Tibial artery (tissue), 4 donors: ENCODE measurements around the gene AFF3.
"Not testable (repeated sequence)": the region's sequence is repeated elsewhere in the genome, so short reads cannot be mapped to it uniquely, and the experiment has no call there.

Experiments used
- DNase-seq, 2 donors: peaks; one replicate each; pipeline ENCODE4 v3.0.0-alpha.2; 2019
- H3K27ac ChIP-seq, 2 donors: fragments of 200-600 bp; sonication (generic) in 1 of 2; 1 replicate in 1 of 2; 2 replicates in 1 of 2; pipeline ENCODE4 v1.5.1; 2018 to 2019; ENCODE audit warnings: mild to moderate bottlenecking in 1 of 2
- H3K27me3 ChIP-seq, 2 donors: fragments of 200-600 bp; sonication (generic) in 1 of 2; one replicate each; pipeline versions ENCODE4 v1.5.1 to v1.6.0; 2016 to 2019
- H3K36me3 ChIP-seq, 3 donors: fragments of 200-600 bp; sonication (generic) in 2 of 3; one replicate each; pipeline ENCODE4 v1.5.1; 2016 to 2019; ENCODE audit warnings: mild to moderate bottlenecking in 2 of 3
- H3K4me1 ChIP-seq, 4 donors: fragments of 200-600 bp; sonication (generic) in 2 of 4; 1 replicate in 3 of 4; 2 replicates in 1 of 4; pipeline ENCODE4 v1.5.1; 2016 to 2019
- H3K4me3 ChIP-seq, 2 donors: fragments of 200-600 bp; sonication (generic) in 1 of 2; 1 replicate in 1 of 2; 2 replicates in 1 of 2; pipeline ENCODE4 v1.5.1; 2018 to 2019; ENCODE audit warnings: mild to moderate bottlenecking in 2 of 2
- H3K9me3 ChIP-seq, 3 donors: fragments of 200-600 bp; sonication (generic) in 1 of 3; one replicate each; pipeline ENCODE4 v1.5.1; 2016 to 2019
- intact Hi-C: fragments of 100-400 bp; cut with DNase I; formaldehyde crosslinking; loops from one replicate; pipeline ENCODE4 v1.15.0; 2023; ENCODE audit warnings: low total_unique reads
- TF ChIP-seq, protein P1 (sequence below), 2 experiments: fragments of 200-600 bp in 1 of 2; fragments of 450-650 bp in 1 of 2; IDR thresholded peaks; one replicate each; pipeline ENCODE4 v1.5.1; 2017 to 2019; ENCODE audit warnings: antibody characterized with exemption in 2 of 2, mild to moderate bottlenecking in 1 of 2, moderate library complexity in 1 of 2

The AFF3 gene

DNA sequence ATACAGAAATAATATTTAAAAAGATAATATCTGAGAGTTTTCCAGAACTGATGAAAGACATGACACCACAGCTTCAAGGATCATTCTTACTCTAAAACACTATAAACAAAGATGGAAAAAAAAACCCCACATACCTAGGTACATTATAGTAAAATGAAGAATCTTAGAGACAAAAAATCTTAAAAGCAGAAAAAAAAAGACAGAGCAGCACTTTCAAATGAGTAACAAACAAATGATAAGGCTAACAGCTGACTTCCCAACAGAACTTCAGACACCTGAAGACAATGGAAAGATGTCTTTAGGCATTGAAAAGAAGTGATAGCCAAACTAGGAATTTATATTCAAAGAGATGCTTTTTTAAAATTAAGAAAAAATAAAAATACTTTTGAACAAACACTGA, 21.2 kb upstream of the AFF3 start:
- DNase-seq, result no peak
- Histone ChIP-seq H3K27me3 (no peaks in the 10 kb centered on the region), H3K9me3 (no peaks in the 10 kb centered on the region), H3K4me1 (peaks cover 0 to 16% (median 3%) of the 10 kb centered on the region in 4 donors), H3K4me3 (no peak overlapping the region), H3K27ac (no peak overlapping the region), H3K36me3 (no peaks in the 10 kb centered on the region)
- intact Hi-C loops, result no loop called here
- TF ChIP-seq, protein P1, sequence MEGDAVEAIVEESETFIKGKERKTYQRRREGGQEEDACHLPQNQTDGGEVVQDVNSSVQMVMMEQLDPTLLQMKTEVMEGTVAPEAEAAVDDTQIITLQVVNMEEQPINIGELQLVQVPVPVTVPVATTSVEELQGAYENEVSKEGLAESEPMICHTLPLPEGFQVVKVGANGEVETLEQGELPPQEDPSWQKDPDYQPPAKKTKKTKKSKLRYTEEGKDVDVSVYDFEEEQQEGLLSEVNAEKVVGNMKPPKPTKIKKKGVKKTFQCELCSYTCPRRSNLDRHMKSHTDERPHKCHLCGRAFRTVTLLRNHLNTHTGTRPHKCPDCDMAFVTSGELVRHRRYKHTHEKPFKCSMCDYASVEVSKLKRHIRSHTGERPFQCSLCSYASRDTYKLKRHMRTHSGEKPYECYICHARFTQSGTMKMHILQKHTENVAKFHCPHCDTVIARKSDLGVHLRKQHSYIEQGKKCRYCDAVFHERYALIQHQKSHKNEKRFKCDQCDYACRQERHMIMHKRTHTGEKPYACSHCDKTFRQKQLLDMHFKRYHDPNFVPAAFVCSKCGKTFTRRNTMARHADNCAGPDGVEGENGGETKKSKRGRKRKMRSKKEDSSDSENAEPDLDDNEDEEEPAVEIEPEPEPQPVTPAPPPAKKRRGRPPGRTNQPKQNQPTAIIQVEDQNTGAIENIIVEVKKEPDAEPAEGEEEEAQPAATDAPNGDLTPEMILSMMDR (IDR thresholded peaks at IDR 0.05), result no peak

DNA sequence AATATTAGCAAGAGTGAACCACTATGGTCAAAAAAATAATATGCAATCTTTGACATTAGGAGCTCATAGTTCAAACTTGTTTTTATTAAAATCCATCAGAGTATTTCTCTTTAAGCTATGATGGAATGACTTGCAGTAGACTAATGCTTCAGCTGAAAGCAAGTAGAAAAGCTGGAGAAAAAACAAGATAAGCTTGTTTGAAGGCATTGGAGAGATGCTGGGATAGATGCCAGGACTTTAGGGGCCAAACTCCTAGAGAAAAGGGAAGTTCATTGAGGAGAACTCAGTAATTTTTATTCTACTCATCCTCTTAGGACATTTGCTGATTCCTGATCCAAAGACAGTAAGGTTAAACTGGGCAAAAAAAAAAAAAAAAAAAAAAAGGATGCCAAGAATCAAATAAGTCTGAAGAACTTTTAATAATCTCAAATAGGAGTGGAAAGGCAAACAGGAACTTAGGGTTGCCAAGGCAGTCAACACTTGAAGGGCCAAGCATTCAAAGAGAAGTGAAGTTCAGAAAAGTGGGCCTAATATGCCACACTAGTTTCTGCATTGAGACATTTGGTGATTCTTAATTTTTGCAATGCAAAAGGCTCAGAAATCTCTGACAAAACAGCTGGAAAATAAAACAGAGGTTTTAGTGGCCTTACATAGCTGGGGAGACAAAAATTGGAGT, 19.7 kb upstream of the AFF3 start:
- H3K4me1 ChIP-seq, result peaks cover 0 to 21% (median 3%) of the 10 kb centered on the region in 4 donors
- TF ChIP-seq, protein P1 (IDR thresholded peaks at IDR 0.05), result no peak
- H3K27me3 ChIP-seq, result no peaks in the 10 kb centered on the region
- no peaks in the 10 kb centered on the region for H3K9me3 ChIP-seq
- intact Hi-C loops, result no loop called here
- H3K27ac ChIP-seq, result no peak overlapping the region
- H3K36me3 ChIP-seq, result no peaks in the 10 kb centered on the region
- DNase-seq, result no peak
- H3K4me3 ChIP-seq, result no peak overlapping the region

DNA sequence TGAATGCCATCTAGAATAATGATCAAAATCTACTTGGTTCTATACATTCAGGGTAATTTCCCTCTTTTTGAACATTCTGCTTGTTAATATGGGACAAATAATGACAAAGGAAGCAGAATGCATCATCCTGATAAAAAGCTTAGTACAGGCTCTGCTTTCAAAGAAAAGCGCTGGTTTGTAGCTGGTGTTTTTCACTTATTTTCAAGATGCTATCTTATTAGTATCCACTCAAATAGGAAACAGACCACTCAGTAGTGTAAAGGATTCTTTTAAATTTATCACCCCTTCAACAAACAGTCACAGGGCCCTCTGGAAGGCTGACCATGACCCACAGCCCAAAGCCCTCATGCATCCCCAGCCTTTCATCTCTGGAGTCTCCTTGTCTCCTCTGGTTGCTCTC, 18.0 kb upstream of the AFF3 start:
- H3K36me3 ChIP-seq, result no peaks in the 10 kb centered on the region
- H3K4me1 ChIP-seq, result peaks cover 0 to 21% (median 3%) of the 10 kb centered on the region in 4 donors
- H3K27ac ChIP-seq, result no peak overlapping the region
- no peaks in the 10 kb centered on the region for H3K27me3 ChIP-seq
- DNase-seq, result no peak
- intact Hi-C loops, result no loop called here
- TF ChIP-seq, protein P1 (IDR thresholded peaks at IDR 0.05), result no peak
- H3K9me3 ChIP-seq, result no peaks in the 10 kb centered on the region
- H3K4me3 ChIP-seq, result no peak overlapping the region

DNA sequence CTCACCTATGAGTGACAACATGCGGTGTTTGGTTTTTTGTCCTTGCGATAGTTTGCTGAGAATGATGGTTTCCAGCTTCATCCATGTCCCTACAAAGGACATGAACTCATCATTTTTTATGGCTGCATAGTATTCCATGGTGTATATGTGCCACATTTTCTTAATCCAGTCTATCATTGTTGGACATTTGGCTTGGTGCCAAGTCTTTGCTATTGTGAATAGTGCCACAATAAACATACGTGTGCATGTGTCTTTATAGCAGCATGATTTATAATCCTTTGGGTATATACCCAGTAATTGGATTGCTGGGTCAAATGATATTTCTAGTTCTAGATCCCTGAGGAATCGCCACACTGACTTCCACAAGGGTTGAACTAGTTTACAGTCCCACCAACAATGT, 9.4 kb upstream of the AFF3 start:
- H3K4me3 ChIP-seq, intact Hi-C loops, H3K27me3 ChIP-seq, H3K9me3 ChIP-seq, H3K4me1 ChIP-seq, H3K36me3 ChIP-seq, DNase-seq, H3K27ac ChIP-seq: not testable (repeated sequence)

DNA sequence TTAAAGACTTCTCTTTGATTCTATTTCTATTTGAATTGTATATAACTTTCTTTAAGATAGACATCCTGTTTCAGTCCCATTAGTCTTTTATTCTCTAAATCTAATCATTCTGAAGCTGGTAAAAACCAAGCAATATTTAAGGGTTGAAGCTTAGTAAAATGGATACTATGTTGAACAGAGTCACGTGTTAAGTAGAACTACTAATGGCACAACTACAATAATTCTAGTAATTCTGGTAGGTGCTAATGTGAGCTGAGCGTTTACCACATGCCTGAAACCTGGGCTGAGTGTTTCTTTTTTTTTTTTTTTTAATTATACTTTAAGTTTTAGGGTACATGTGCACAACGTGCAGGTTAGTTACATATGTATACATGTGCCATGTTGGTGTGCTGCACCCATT, 8.9 kb upstream of the AFF3 start:
- no peak for DNase-seq
- intact Hi-C loops, result no loop called here
- H3K9me3 ChIP-seq, result no peaks in the 10 kb centered on the region
- TF ChIP-seq, protein P1 (IDR thresholded peaks at IDR 0.05), result no peak
- no peaks in the 10 kb centered on the region for H3K4me1 ChIP-seq
- no peaks in the 10 kb centered on the region for H3K27me3 ChIP-seq
- no peak overlapping the region for H3K4me3 ChIP-seq
- no peaks in the 10 kb centered on the region for H3K36me3 ChIP-seq
- no peak overlapping the region for H3K27ac ChIP-seq

DNA sequence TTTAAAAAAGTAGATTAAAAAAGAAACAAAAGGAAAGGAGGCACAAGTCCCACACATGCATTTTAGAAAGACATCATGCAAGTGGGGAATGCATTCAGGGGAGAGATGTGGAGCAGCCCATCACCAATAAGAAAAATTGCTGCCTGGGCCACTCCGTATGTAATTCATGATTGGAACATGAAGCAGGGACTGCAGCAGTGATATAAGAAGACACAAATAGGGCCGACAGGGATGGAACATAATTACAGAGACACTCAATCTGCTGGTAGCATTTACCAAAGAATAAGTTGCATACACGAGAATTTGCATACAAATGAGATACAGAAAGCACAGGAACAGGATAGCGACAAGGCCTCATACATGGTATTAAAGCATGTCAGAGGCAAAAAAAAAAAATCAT, 6.5 kb upstream of the AFF3 start:
- Histone ChIP-seq H3K36me3 (no peaks in the 10 kb centered on the region), H3K4me1 (no peaks in the 10 kb centered on the region), H3K27me3 (no peaks in the 10 kb centered on the region), H3K9me3 (no peaks in the 10 kb centered on the region), H3K27ac (no peak overlapping the region), H3K4me3 (no peak overlapping the region)
- TF ChIP-seq, protein P1 (IDR thresholded peaks at IDR 0.05), result no peak
- intact Hi-C loops, result no loop called here
- DNase-seq, result no peak
